Activated T-cell treated with anti-CD3 and anti-CD28 coated beads, Interleukin-2, amount 50 U/mL, for 72 hours (primary cell): ENCODE measurements around the gene ZBTB47. TPM values are rescaled to one million over a fixed set of nuclear protein-coding genes. Genes with fewer than 3 reads are reported as not detected.

Experiments
- ATAC-seq, 2 donors: fragments of 150-1000 bp; cut with Tn5 transposase; replicated peaks in 1 of 2; 2 replicates each; pipeline ENCODE4 v1.10.0; 2021; ENCODE audit warnings: moderate library complexity in 2 of 2, mild to moderate bottlenecking in 1 of 2
- DNase-seq, 2 donors: peaks; one replicate each; pipeline ENCODE4 v3.0.0; 2021 to 2022; ENCODE audit warnings: mixed read lengths in 1 of 2
- H3K27ac Mint-ChIP-seq: one replicate; pipeline ENCODE4 v1.8.0; 2022; ENCODE audit warnings: mild to moderate bottlenecking, moderate library complexity, mixed read lengths
- H3K27me3 Mint-ChIP-seq: one replicate; pipeline ENCODE4 v1.8.0; 2022; ENCODE audit warnings: low read depth, mixed read lengths
- H3K36me3 Mint-ChIP-seq, 2 donors: one replicate each; pipeline ENCODE4 v1.8.0; 2022; ENCODE audit warnings: mixed read lengths in 2 of 2, mild to moderate bottlenecking in 1 of 2; ENCODE audit not compliant: insufficient read depth in 2 of 2
- H3K4me1 Mint-ChIP-seq: one replicate; pipeline ENCODE4 v1.8.0; 2022; ENCODE audit warnings: low read depth, mixed read lengths
- H3K4me3 Mint-ChIP-seq, 2 donors: one replicate each; pipeline ENCODE4 v1.8.0; 2022; ENCODE audit warnings: mild to moderate bottlenecking in 2 of 2, mixed read lengths in 2 of 2, moderate library complexity in 2 of 2
- H3K9me3 Mint-ChIP-seq, 2 donors: one replicate each; pipeline ENCODE4 v1.8.0; 2022; ENCODE audit warnings: mixed read lengths in 2 of 2
- total RNA-seq, 2 donors: library from RNA; stranded (reverse); gene quantifications; one replicate each; pipeline ENCODE4 v1.2.3, GENCODE V29; 2022

ZBTB47 gene
- total RNA-seq, 2 donors from 2014 or later = 0.55 to 0.69 TPM

GRCh38 chr3:42704136-42704841 lies 50.8 kb downstream of the ZBTB47 start:
- Mint-ChIP-seq H3K36me3 (no peaks in the 10 kb centered on the region), H3K4me3 (no peak overlapping the region), H3K4me1 (peaks cover 5% of the 10 kb centered on the region), H3K27ac (no peak overlapping the region), H3K27me3 (peaks cover 9% of the 10 kb centered on the region), H3K9me3 (no peaks in the 10 kb centered on the region)
- DNase-seq = no peak
- ATAC-seq = no peak

- Mint-ChIP-seq H3K27ac (no peak overlapping the region), H3K4me3 (no peak overlapping the region), H3K27me3 (peaks cover 9% of the 10 kb centered on the region), H3K9me3 (no peaks in the 10 kb centered on the region), H3K4me1 (peaks cover 5% of the 10 kb centered on the region), H3K36me3 (no peaks in the 10 kb centered on the region)
- DNase-seq = no peak
- ATAC-seq = no peak
These were observed 51.7 kb downstream of the ZBTB47 start for GRCh38 chr3:42705058-42705767.

GRCh38 chr3:42705962-42706585 lies 52.6 kb downstream of the ZBTB47 start:
- Mint-ChIP-seq H3K27ac (no peak overlapping the region), H3K27me3 (peaks cover 5% of the 10 kb centered on the region), H3K9me3 (no peaks in the 10 kb centered on the region), H3K4me1 (peaks cover 5% of the 10 kb centered on the region), H3K36me3 (no peaks in the 10 kb centered on the region), H3K4me3 (no peak overlapping the region)
- ATAC-seq (no peak), DNase-seq (no peak)

GRCh38 chr3:42706721-42707619 lies 53.5 kb downstream of the ZBTB47 start:
- Mint-ChIP-seq H3K4me3 (no peak overlapping the region), H3K4me1 (no peaks in the 10 kb centered on the region), H3K36me3 (no peaks in the 10 kb centered on the region), H3K27me3 (no peaks in the 10 kb centered on the region), H3K9me3 (no peaks in the 10 kb centered on the region), H3K27ac (no peak overlapping the region)
- no peak for ATAC-seq
- DNase-seq = no peak

GRCh38 chr3:42707620-42708355 lies 54.3 kb downstream of the ZBTB47 start:
- H3K4me3 Mint-ChIP-seq = no peak overlapping the region
- no peak for ATAC-seq
- no peaks in the 10 kb centered on the region for H3K27me3 Mint-ChIP-seq
- H3K9me3 Mint-ChIP-seq = no peaks in the 10 kb centered on the region
- no peaks in the 10 kb centered on the region for H3K4me1 Mint-ChIP-seq
- DNase-seq = no peak
- no peak overlapping the region for H3K27ac Mint-ChIP-seq
- H3K36me3 Mint-ChIP-seq = no peaks in the 10 kb centered on the region

GRCh38 chr3:42708611-42709151 lies 55.2 kb downstream of the ZBTB47 start:
- no peaks in the 10 kb centered on the region for H3K9me3 Mint-ChIP-seq
- H3K27me3 Mint-ChIP-seq = no peaks in the 10 kb centered on the region
- H3K27ac Mint-ChIP-seq = no peak overlapping the region
- ATAC-seq (no peak), DNase-seq (no peak)
- H3K4me1 Mint-ChIP-seq = no peaks in the 10 kb centered on the region
- H3K4me3 Mint-ChIP-seq = no peak overlapping the region
- H3K36me3 Mint-ChIP-seq = no peaks in the 10 kb centered on the region

GRCh38 chr3:42709621-42710020 lies 56.1 kb downstream of the ZBTB47 start:
- H3K9me3 Mint-ChIP-seq = no peaks in the 10 kb centered on the region
- ATAC-seq (no peak), DNase-seq (no peak)
- no peak overlapping the region for H3K4me3 Mint-ChIP-seq
- no peaks in the 10 kb centered on the region for H3K36me3 Mint-ChIP-seq
- no peak overlapping the region for H3K27ac Mint-ChIP-seq
- H3K4me1 Mint-ChIP-seq = no peaks in the 10 kb centered on the region
- H3K27me3 Mint-ChIP-seq = no peaks in the 10 kb centered on the region

GRCh38 chr3:42710323-42711021 lies 57.0 kb downstream of the ZBTB47 start:
- DNase-seq = no peak
- Mint-ChIP-seq H3K4me1 (no peaks in the 10 kb centered on the region), H3K27ac (no peak overlapping the region), H3K36me3 (no peaks in the 10 kb centered on the region), H3K4me3 (no peak overlapping the region), H3K27me3 (no peaks in the 10 kb centered on the region), H3K9me3 (no peaks in the 10 kb centered on the region)
- ATAC-seq = no peak

- DNase-seq (no peak), ATAC-seq (no peak)
- Mint-ChIP-seq H3K4me3 (no peak overlapping the region), H3K27me3 (no peaks in the 10 kb centered on the region), H3K27ac (no peak overlapping the region), H3K4me1 (no peaks in the 10 kb centered on the region), H3K9me3 (no peaks in the 10 kb centered on the region), H3K36me3 (no peaks in the 10 kb centered on the region)
These were observed 58.2 kb downstream of the ZBTB47 start for GRCh38 chr3:42711491-42712343.

GRCh38 chr3:42712344-42712648 lies 58.8 kb downstream of the ZBTB47 start:
- Mint-ChIP-seq H3K27me3 (no peaks in the 10 kb centered on the region), H3K4me1 (no peaks in the 10 kb centered on the region), H3K27ac (no peak overlapping the region), H3K4me3 (no peak overlapping the region), H3K9me3 (no peaks in the 10 kb centered on the region), H3K36me3 (no peaks in the 10 kb centered on the region)
- ATAC-seq (no peak), DNase-seq (no peak)

- H3K9me3 Mint-ChIP-seq = no peaks in the 10 kb centered on the region
- no peaks in the 10 kb centered on the region for H3K27me3 Mint-ChIP-seq
- no peaks in the 10 kb centered on the region for H3K4me1 Mint-ChIP-seq
- ATAC-seq (no peak), DNase-seq (no peak)
- no peak overlapping the region for H3K27ac Mint-ChIP-seq
- no peak overlapping the region for H3K4me3 Mint-ChIP-seq
- H3K36me3 Mint-ChIP-seq = no peaks in the 10 kb centered on the region
These were observed 59.3 kb downstream of the ZBTB47 start for GRCh38 chr3:42712688-42713372.
